Choroid plexus epithelial cell (primary cell): ENCODE results near the gene RERE.
A peak's percentile ranks its signal among the peaks of the same experiment; 100 is the strongest.

Experiments
- DNase-seq: peaks from one replicate; pipeline ENCODE4 v3.0.0-alpha.2; 2010; ENCODE audit warnings: low read depth
- H3K4me3 ChIP-seq: 2 replicates; pipeline ENCODE4 v1.5.1; 2011; ENCODE audit warnings: low read depth, mild to moderate bottlenecking, control low read depth, low read length, moderate library complexity
- TF ChIP-seq, protein P1 (sequence below): conservative IDR thresholded peaks from 2 replicates; pipeline ENCODE4 v1.5.1; 2011; ENCODE audit warnings: low read depth, mild to moderate bottlenecking, control low read depth, inconsistent platforms, low read length, moderate library complexity

Gene RERE

DNA sequence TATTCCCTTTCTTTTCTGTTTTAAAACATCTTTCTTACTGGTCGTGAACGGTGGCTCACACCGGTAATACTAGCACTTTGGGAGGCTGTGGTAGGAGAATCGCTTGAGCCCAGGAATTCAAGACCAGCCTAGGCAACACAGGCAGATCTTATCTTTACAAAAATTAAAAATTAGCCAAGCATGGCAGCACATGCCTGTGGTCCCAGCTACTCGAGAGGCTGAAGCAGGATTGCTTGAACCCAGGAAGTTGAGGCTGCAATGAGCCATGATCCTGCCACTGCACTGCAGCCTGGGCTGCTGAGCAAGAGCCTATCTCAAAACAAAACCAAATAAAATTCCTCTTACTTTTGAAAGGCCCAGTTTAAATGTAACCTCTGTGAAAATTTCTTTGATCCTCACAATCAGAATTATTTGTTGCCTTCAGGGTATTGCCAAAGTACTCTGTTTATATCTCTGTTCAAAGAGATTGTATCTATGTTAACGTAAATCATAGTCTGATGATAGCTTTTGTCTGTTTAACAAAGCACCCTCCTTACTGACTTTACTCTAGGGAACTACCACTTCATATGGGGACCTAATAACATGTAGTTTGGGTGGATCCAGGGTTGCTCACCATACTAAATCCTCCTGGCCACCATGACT, 71.6 kb downstream of the RERE start:
- no peak for DNase-seq
- TF ChIP-seq, protein P1, sequence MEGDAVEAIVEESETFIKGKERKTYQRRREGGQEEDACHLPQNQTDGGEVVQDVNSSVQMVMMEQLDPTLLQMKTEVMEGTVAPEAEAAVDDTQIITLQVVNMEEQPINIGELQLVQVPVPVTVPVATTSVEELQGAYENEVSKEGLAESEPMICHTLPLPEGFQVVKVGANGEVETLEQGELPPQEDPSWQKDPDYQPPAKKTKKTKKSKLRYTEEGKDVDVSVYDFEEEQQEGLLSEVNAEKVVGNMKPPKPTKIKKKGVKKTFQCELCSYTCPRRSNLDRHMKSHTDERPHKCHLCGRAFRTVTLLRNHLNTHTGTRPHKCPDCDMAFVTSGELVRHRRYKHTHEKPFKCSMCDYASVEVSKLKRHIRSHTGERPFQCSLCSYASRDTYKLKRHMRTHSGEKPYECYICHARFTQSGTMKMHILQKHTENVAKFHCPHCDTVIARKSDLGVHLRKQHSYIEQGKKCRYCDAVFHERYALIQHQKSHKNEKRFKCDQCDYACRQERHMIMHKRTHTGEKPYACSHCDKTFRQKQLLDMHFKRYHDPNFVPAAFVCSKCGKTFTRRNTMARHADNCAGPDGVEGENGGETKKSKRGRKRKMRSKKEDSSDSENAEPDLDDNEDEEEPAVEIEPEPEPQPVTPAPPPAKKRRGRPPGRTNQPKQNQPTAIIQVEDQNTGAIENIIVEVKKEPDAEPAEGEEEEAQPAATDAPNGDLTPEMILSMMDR = no peak
- no peak overlapping the region for H3K4me3 ChIP-seq

DNA sequence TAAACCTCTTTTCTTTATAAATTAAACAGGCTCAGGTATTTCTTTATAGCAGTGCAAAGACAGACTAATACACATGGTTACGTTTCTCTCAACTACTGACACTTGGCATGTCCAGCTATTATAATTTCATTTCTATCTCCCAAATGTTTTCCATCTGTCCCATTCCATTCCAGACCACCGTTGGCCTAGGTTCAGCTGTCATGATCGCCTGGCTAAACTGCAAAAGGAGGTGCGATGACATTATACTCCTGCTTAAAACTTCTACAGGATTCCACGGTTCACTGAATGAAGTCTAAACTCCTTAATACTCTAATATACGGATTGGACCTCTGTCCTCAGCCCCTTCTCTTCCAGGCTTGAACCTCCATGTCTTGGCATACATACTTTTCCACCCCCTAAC, 72.1 kb downstream of the RERE start:
- DNase-seq = no peak
- H3K4me3 ChIP-seq = no peak overlapping the region
- TF ChIP-seq, protein P1 = no peak

DNA sequence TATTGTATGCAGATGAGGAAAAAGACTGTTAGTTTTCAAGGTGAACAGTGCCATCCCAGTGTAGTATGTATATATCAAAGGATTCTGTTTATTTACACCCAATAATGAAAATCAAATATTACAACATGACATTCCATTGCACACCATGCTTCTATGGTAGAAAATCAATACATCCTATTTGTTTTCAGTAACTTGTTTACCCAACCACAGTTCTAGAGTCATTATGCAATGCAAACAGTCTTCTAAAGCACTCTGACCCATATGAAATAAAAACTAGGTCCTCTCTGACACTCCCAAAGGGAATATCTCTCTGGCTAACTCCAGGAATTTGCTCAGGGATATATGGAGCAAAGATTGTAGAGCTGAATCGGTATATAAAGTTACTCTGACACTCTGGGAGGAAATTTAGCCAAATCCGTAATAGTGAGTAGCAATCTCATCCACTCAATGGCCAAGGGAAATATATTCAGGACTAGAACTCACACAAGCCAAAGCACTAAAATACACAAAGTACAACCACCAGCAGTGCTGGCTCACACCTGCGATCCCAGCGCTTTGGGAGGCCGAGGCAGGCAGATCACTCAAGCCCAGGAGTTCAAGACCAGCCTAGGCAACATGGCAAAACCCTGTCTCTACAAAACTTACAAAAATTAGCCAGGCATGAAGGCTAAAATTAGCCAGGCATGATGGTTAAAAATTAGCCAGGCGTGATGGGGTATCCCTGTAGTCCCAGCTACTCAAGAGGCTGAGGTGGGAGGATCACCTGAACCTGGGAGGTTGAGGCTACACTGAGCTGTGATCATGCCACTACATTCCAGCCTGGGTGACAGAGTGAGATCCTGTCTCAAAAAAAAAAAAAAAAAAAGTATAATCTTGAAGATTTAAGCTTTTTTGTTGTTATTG, 75.2 kb downstream of the RERE start:
- no peak for DNase-seq

DNA sequence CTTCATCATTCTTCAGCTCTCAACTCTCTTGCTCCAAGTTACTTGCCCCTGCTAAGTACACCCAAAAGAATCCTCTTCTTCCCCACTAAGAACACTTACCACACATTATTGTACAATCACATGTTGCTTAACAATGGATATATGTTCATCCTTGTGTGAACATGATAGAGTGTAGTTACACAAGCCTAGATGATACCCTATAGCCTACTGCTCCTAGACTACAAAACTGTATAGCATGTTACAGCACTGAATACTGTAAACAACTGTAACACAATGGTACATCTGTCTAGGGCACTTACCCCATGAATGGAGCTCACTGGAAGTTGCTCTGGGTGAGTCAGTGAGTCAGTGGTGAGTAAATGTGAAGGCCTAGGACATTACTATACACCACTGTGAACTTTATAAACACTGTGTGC, 77.4 kb downstream of the RERE start:
- TF ChIP-seq, protein P1 = no peak
- no peak overlapping the region for H3K4me3 ChIP-seq
- peak; percentile 87 for DNase-seq

More for the DNA sequence above, 75.2 kb downstream of the RERE start:
- H3K4me3 ChIP-seq = no peak overlapping the region
- TF ChIP-seq, protein P1 = no peak

DNA sequence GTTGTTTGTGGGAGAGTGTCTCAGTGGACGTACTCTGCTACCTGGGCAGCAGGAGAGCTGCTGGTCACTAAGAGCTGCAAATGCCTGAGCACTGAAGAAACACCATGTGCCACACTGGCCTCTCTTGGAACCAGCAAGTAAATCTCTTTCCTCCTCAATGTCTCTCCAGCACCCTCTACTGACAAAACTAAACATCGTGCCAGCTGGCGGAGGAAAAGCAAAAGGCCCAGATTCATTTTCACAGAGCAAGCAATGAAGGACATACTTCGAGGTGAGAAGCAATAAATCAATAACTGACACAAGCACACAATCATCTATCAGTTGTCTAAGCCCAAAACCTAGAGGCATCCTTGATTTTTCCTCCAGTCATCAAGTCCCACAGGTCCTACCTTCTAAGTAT, 78.1 kb downstream of the RERE start:
- TF ChIP-seq, protein P1 = peak; percentile 9
- no peak overlapping the region for H3K4me3 ChIP-seq
- DNase-seq = no peak

DNA sequence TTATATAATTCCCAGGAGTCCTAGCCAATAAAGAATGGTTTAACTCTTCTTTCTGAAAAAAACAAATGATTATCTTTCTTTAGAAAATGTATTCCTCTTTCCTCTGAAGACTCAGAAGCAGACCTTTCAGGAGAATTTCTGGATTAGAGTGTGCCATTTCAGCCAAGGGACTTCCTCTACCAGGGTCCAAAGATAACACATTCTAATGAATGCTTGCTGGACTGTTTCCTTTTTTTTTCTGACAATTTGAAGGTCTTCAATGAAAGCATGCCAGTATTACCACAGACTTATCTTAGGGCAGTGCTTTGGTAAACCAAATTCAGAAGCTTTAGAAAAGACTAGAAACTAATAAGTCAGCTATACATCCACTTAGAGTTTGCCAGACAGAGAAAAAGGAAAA, 80.5 kb downstream of the RERE start:
- H3K4me3 ChIP-seq = no peak overlapping the region
- TF ChIP-seq, protein P1 = no peak
- DNase-seq = no peak
